K562 (cell line): ENCODE data around the gene ADNP. TPM values are rescaled to one million over a fixed set of nuclear protein-coding genes. Genes with fewer than 3 reads are reported as not detected.

ENCODE experiments used
- ATAC-seq: fragments of 200-7000 bp; cut with Tn5 transposase; 3 replicates; pipeline ENCODE4 v1.9.1; 2020; ENCODE audit warnings: moderate library complexity
- BruUV-seq: library from RNA; stranded (reverse); fragments of 400-500 nt; replicated peaks from 2 replicates; lab custom pipeline; 2021; lab: Mats Ljungman, UMichigan
- CTCF ChIA-PET: fragments of 300-600 bp; formaldehyde crosslinking; extraction: SDS; loops from one replicate; lab custom pipeline; 2021; ENCODE audit warnings: low intra/inter-chr PET ratio; lab: Yijun Ruan, JAX
- POLR2A ChIA-PET: fragments of 300-600, 350-650 bp; sonication (Branson Sonifier 250); formaldehyde crosslinking; extraction: SDS; loops from one replicate; lab custom pipeline; 2021; ENCODE audit warnings: antibody characterized with exemption, inconsistent platforms; lab: Yijun Ruan, JAX
- DNase-seq, 4 experiments: peaks; one replicate each; pipeline versions ENCODE4 v3.0.0 to v3.0.0-alpha.2; 2011 to 2018; ENCODE audit warnings: low spot score in 3 of 4, mixed read lengths in 3 of 4; ENCODE audit errors: extremely low read depth in 1 of 4
- FAIRE-seq: peaks from 2 replicates; lab custom pipeline; 2011; peaks lifted over from hg19 to GRCh38; lab: Jason Lieb, UNC
- H2AFZ ChIP-seq: 2 replicates; pipeline ENCODE4 v1.6.0; 2011; ENCODE audit warnings: low read depth, low read length, control low read depth, inconsistent platforms
- H3K27ac ChIP-seq: fragments of 200-600 bp; 3 replicates; pipeline ENCODE4 v1.8.0; 2011; ENCODE audit warnings: low read depth, mild to moderate bottlenecking, control low read depth, inconsistent platforms, low read length, moderate library complexity, mixed read lengths; ENCODE audit errors: extremely low read depth
- H3K27me3 ChIP-seq, 2 experiments: fragments of 300-600 bp in 1 of 2; 2 replicates in 1 of 2; 3 replicates in 1 of 2; pipeline versions ENCODE4 v1.6.0 to v1.8.0; 2011; ENCODE audit warnings: inconsistent platforms in 2 of 2, low read length in 2 of 2, mild to moderate bottlenecking in 1 of 2, mixed read lengths in 1 of 2, moderate library complexity in 1 of 2; ENCODE audit not compliant: control insufficient read depth in 2 of 2, insufficient read depth in 2 of 2
- H3K36me3 ChIP-seq: fragments of 300-600 bp; 3 replicates; pipeline ENCODE4 v1.8.0; 2011; ENCODE audit warnings: mild to moderate bottlenecking, low read length, inconsistent platforms; ENCODE audit not compliant: control insufficient read depth, insufficient read depth
- H3K4me1 ChIP-seq, 2 experiments: fragments of 200-600 bp in 1 of 2; replicated peaks in 1 of 2; 2 replicates in 1 of 2; 3 replicates in 1 of 2; pipeline versions ENCODE4 v1.5.1 to v1.8.0; 2011; ENCODE audit warnings: inconsistent platforms in 2 of 2, low read length in 2 of 2, mild to moderate bottlenecking in 1 of 2, mixed read lengths in 1 of 2, moderate library complexity in 1 of 2; ENCODE audit not compliant: control insufficient read depth in 2 of 2, insufficient read depth in 2 of 2
- H3K4me2 ChIP-seq: 2 replicates; pipeline ENCODE4 v1.6.1; 2011; ENCODE audit warnings: low read length, control low read depth, inconsistent platforms, mixed read lengths; ENCODE audit not compliant: insufficient read depth
- H3K4me3 ChIP-seq: fragments of 200-600 bp; sonication (generic), shearing (Covaris generic); 2 replicates; pipeline ENCODE4 v1.5.1; 2016; ENCODE audit warnings: control low read depth, inconsistent platforms
- H3K79me2 ChIP-seq: fragments of 200-600 bp; 3 replicates; pipeline ENCODE4 v1.8.0; 2011; ENCODE audit warnings: low read length, inconsistent platforms; ENCODE audit not compliant: control insufficient read depth, insufficient read depth
- H3K9ac ChIP-seq, 2 experiments: 2 replicates each; pipeline versions ENCODE4 v1.6.0 to v1.6.1; 2011; ENCODE audit warnings: low read depth in 2 of 2, low read length in 2 of 2, control low read depth in 1 of 2, inconsistent platforms in 1 of 2, mild to moderate bottlenecking in 1 of 2, mixed read lengths in 1 of 2; ENCODE audit not compliant: insufficient read depth in 1 of 2
- H3K9me1 ChIP-seq: one replicate; pipeline ENCODE4 v1.6.0; 2011; ENCODE audit warnings: inconsistent platforms, mild to moderate bottlenecking, low read length, moderate library complexity; ENCODE audit not compliant: control insufficient read depth, insufficient read depth
- H3K9me3 ChIP-seq: replicated peaks from 2 replicates; pipeline ENCODE4 v1.5.1; 2011; ENCODE audit warnings: low read depth, low read length, inconsistent platforms; ENCODE audit not compliant: control insufficient read depth, insufficient read depth
- H4K20me1 ChIP-seq: replicated peaks from 2 replicates; pipeline ENCODE4 v1.6.1; 2011; ENCODE audit warnings: low read length, inconsistent platforms, mixed read lengths; ENCODE audit not compliant: control insufficient read depth, insufficient read depth
- HDAC3 ChIP-seq: fragments of 450-650 bp; IDR thresholded peaks from 2 replicates; pipeline ENCODE4 v1.6.1; 2018; ENCODE audit warnings: borderline replicate concordance, mild to moderate bottlenecking, moderate library complexity; ENCODE audit not compliant: partially characterized antibody
- HMG20A ChIP-seq: fragments of 450-650 bp; formaldehyde crosslinking; conservative IDR thresholded peaks from 2 replicates; pipeline ENCODE4 v1.4.0; 2020; ENCODE audit warnings: mild to moderate bottlenecking, mixed read lengths
- HNRNPUL1 ChIP-seq: fragments of 200-400 bp; formaldehyde crosslinking; IDR thresholded peaks from 2 replicates; pipeline ENCODE4 v1.6.1; 2017; ENCODE audit warnings: low read length
- HSF4 ChIP-seq: fragments of 250-450 bp; sonication (Bioruptor Pico); IDR thresholded peaks from 2 replicates; pipeline ENCODE4 v2.1.2; 2022; ENCODE audit warnings: mild to moderate bottlenecking, moderate library complexity, borderline replicate concordance
- MAFG ChIP-seq: fragments of 450-650 bp; conservative IDR thresholded peaks from 2 replicates; pipeline ENCODE4 v1.6.1; 2016; ENCODE audit warnings: missing genetic modification characterization, missing compliant biosample characterization
- NKRF ChIP-seq: fragments of 450-650 bp; IDR thresholded peaks from 2 replicates; pipeline ENCODE4 v1.6.1; 2016; ENCODE audit warnings: borderline replicate concordance
- POLR2AphosphoS5 ChIP-seq: IDR thresholded peaks from 2 replicates; pipeline ENCODE4 v1.6.1; 2011; ENCODE audit warnings: mild to moderate bottlenecking, low read depth, low read length, moderate library complexity; ENCODE audit not compliant: control insufficient read depth, insufficient read depth
- TAF7 ChIP-seq: fragments of 450-650 bp; IDR thresholded peaks from 2 replicates; pipeline ENCODE4 v1.6.1; 2016; ENCODE audit warnings: missing genetic modification characterization, missing compliant biosample characterization
- TAF9B ChIP-seq: fragments of 450-650 bp; IDR thresholded peaks from 2 replicates; pipeline ENCODE4 v1.6.1; 2018; ENCODE audit warnings: mild to moderate bottlenecking; ENCODE audit not compliant: partially characterized antibody
- TOE1 ChIP-seq, 2 experiments: fragments of 450-650 bp in 1 of 2; sonication (generic) in 1 of 2; formaldehyde crosslinking in 1 of 2; IDR thresholded peaks; 2 replicates each; pipeline versions ENCODE4 v1.7.1 to v1.8.0; 2016 to 2022; ENCODE audit warnings: borderline replicate concordance in 2 of 2, mild to moderate bottlenecking in 2 of 2, antibody characterized with exemption in 1 of 2, inconsistent platforms in 1 of 2, low read depth in 1 of 2, missing genetic modification reagents in 1 of 2, moderate library complexity in 1 of 2
- ZNF143 ChIP-seq: sonication (generic); formaldehyde crosslinking; IDR thresholded peaks from 2 replicates; pipeline ENCODE4 v1.9.0; 2022; ENCODE audit warnings: mild to moderate bottlenecking, missing genetic modification reagents
- WGBS: fragments of 100-300 bp; shearing (Covaris generic); methylation state at CpG from one replicate; pipeline ENCODE4 v1.1.6; 2016; ENCODE audit warnings: low coverage, mixed read lengths; ENCODE audit not compliant: insufficient coverage; ENCODE audit errors: missing lambda C conversion rate; 5-methylcytosine and 5-hydroxymethylcytosine counted together
- in situ Hi-C: fragments of 300-500 bp; cut with MboI; formaldehyde crosslinking; loops from 4 replicates; pipeline ENCODE4 v1.15.0; 2018; ENCODE audit warnings: inconsistent platforms, mixed read lengths
- intact Hi-C: fragments of 100-400 bp; cut with micrococcal nuclease; formaldehyde crosslinking; loops from 2 replicates; pipeline ENCODE4 v1.14.2; 2022
- polyA plus RNA-seq, 8 experiments: library from polyadenylated mRNA; depleted of rRNA in 4 of 8; stranded (reverse) in 5 of 8; unstranded in 3 of 8; fragments of >200 nt; fragmentation: Nextera tagmentation in 2 of 8; fragmentation: Illumina TruSeq in 1 of 8; extraction: Ambion mirVana in 2 of 8; extraction: Trizol in 1 of 8; gene quantifications; 2 replicates each; pipeline versions ENCODE4 v1.2.1 to v1.2.3, GENCODE V29; 2011 to 2014; ENCODE audit warnings: inconsistent platforms in 1 of 8, missing spikeins in 1 of 8
- total RNA-seq, 7 experiments: library from RNA; depleted of rRNA in 6 of 7; stranded (reverse); fragments of >200 nt in 6 of 7; fragmentation: Illumina TruSeq in 2 of 7; extraction: Trizol in 2 of 7; gene quantifications; 2 replicates each; pipeline versions ENCODE4 v1.2.1 to v1.2.3, GENCODE V29; 2011 to 2021; ENCODE audit warnings: low replicate concordance in 1 of 7
- TF ChIP-seq, protein P1 (sequence below): fragments of 250-450 bp; sonication (Bioruptor Pico); IDR thresholded peaks from 2 replicates; pipeline ENCODE4 v1.8.0; 2022; ENCODE audit warnings: moderate library complexity, mild to moderate bottlenecking, inconsistent platforms
- TF ChIP-seq, protein P2 (sequence below): fragments of 450-650 bp; IDR thresholded peaks from 2 replicates; pipeline ENCODE4 v1.6.1; 2016; ENCODE audit warnings: antibody characterized with exemption

ADNP gene
- total and polyA plus RNA-seq, 9 of the 15 experiments (the other 6 are each of a cell fraction or from before 2014, with no cell fraction given) = 17.8 to 59.9 (median 25.3) TPM

DNA sequence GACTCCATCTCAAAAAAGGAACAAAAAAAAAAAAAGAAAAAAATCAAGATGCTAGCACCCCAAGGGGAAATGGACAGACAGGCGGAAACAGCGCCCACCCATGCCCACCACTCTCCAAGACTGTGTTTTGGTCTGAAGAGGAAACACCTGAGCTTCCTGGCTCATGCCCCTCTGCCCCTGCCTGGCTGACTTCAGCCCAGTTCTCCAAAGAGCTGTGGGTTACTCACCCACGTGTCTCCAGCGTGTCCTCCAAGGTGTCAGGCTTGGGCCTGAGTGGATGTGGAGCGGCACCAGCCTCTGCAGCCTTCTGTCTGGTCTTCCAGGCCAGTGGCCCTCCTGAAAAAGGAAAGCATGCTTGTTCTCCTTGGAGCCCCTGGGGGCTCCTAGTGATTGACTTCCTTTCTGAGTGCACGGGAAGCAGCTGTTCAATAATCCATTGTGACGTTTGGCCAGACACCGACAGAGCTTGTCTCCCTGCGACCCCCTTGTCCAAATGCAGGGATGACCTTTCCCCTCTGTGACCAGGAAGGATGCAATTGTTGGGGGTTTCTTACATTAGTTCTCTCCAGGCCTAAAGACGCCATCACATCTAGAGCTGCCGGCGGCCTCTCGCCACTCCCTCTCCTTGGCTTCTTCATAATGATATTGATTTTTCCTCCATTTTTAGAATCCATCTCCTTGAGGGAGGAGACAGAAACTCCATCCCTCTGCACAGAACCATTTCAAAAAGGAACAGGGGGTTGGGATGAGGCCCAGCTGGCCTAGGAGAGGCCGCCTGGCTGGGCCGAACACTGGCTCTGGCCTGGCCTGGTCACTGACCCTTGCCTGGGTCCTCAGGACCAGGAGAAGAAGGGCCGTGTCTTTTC lies 58.4 kb downstream of the ADNP start:
- intact Hi-C loops = no loop called here
- H3K79me2 ChIP-seq = no peaks in the 10 kb centered on the region
- no peak overlapping the region for H3K4me3 ChIP-seq
- H3K4me2 ChIP-seq = no peak overlapping the region
- DNase-seq (no peak), FAIRE-seq (no peak), ATAC-seq (no peak)
- H3K27me3 ChIP-seq = no peaks in the 10 kb centered on the region
- H3K9me3 ChIP-seq = no peaks in the 10 kb centered on the region
- no peak overlapping the region for H3K27ac ChIP-seq
- H3K9me1 ChIP-seq = no peaks in the 10 kb centered on the region
- POLR2A ChIA-PET = interaction anchor here (0.8 to 1.5 kb wide), 3 partner anchors 8 to 31 kb away, joined by 3 read pairs; no protein-coding TSS in a partner anchor
- 0 out of 2 replicates have a peak, but pooled peaks cover 4% of the 10 kb centered on the region for H4K20me1 ChIP-seq
- BruUV-seq = no TSS peak
- peaks cover 0 to 16% of the 10 kb centered on the region in 2 experiments; a peak in 2 of 5 replicates for H3K4me1 ChIP-seq
- CTCF ChIA-PET = no interaction called here
- peak overlapping the region in 1 of 2 experiments; percentile 45; a peak in 1 of 4 replicates for H3K9ac ChIP-seq
- H3K36me3 ChIP-seq = no peaks in the 10 kb centered on the region
- H2AFZ ChIP-seq = no peak overlapping the region
- WGBS = 50% methylated on average over 12 of the region's 16 CpGs
- in situ Hi-C loops = no loop called here
- TF ChIP-seq, protein P1, sequence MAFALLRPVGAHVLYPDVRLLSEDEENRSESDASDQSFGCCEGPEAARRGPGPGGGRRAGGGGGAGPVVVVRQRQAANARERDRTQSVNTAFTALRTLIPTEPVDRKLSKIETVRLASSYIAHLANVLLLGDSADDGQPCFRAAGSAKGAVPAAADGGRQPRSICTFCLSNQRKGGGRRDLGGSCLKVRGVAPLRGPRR (CRISPR knock-in tag) = no peak
- TF ChIP-seq ZNF143 (CRISPR knock-in tag) (no peak), NKRF (no peak), TAF7 (tag) (no peak), HSF4 (CRISPR knock-in tag) (no peak), HMG20A (CRISPR knock-in tag) (no peak), HDAC3 (no peak), TAF9B (no peak), POLR2AphosphoS5 (no peak), HNRNPUL1 (no peak), MAFG (tag) (no peak), TOE1 (IDR thresholded peaks at IDR 0.05; ENCODE audit: borderline replicate concordance) (no peak), TOE1 (CRISPR knock-in tag; IDR thresholded peaks at IDR 0.05; ENCODE audit: borderline replicate concordance, low read depth) (no peak)
- TF ChIP-seq, protein P2, sequence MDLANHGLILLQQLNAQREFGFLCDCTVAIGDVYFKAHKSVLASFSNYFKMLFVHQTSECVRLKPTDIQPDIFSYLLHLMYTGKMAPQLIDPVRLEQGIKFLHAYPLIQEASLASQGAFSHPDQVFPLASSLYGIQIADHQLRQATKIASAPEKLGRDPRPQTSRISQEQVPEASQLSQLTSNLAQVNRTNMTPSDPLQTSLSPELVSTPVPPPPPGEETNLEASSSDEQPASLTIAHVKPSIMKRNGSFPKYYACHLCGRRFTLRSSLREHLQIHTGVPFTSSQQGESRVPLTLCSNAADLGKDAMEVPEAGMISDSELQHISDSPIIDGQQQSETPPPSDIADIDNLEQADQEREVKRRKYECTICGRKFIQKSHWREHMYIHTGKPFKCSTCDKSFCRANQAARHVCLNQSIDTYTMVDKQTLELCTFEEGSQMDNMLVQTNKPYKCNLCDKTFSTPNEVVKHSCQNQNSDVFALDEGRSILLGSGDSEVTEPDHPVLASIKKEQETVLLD = no peak
